IMR-90 (cell line): ENCODE data around the gene MYO1C.

Experiments
- CEBPB ChIP-seq: IDR thresholded peaks from 2 replicates; pipeline ENCODE4 v1.6.1; 2012; ENCODE audit warnings: low read depth, low read length, improper control_type of control experiment
- CTCF ChIP-seq: conservative IDR thresholded peaks from 2 replicates; pipeline ENCODE4 v1.5.1; 2012; ENCODE audit warnings: mild to moderate bottlenecking, low read depth, low read length, improper control_type of control experiment
- ELK1 ChIP-seq: fragments of 150-350 bp; IDR thresholded peaks from 2 replicates; pipeline ENCODE4 v1.6.1; 2016; ENCODE audit warnings: low read depth, mild to moderate bottlenecking, low read length, moderate library complexity, borderline replicate concordance
- MAFK ChIP-seq: IDR thresholded peaks from 2 replicates; pipeline ENCODE4 v1.6.1; 2012; ENCODE audit warnings: low read depth, low read length, improper control_type of control experiment
- POLR2A ChIP-seq: IDR thresholded peaks from 2 replicates; pipeline ENCODE4 v1.6.1; 2012; ENCODE audit warnings: mild to moderate bottlenecking, low read depth, low read length

- TF ChIP-seq POLR2A (no peak), CTCF (no peak), ELK1 (no peak), MAFK (no peak), CEBPB (no peak)
These were observed 19.3 kb downstream of the MYO1C start for GRCh38 chr17:1473170-1473569.
